Vagina (tissue), 2 donors: ENCODE measurements around the gene NSUN2.

ENCODE experiments used
- CTCF ChIP-seq, 3 experiments: fragments of 450-650 bp in 2 of 3; fragments of 200-600 bp in 1 of 3; sonication (generic) in 1 of 3; IDR thresholded peaks; one replicate each; pipeline ENCODE4 v1.5.1; 2017 to 2019; ENCODE audit warnings: antibody characterized with exemption in 3 of 3, mild to moderate bottlenecking in 2 of 3, moderate library complexity in 2 of 3
- POLR2A ChIP-seq, 2 donors: fragments of 450-650 bp; IDR thresholded peaks; one replicate each; pipeline ENCODE4 v1.6.1; 2017; ENCODE audit warnings: antibody characterized with exemption in 2 of 2, mild to moderate bottlenecking in 2 of 2, moderate library complexity in 2 of 2

- no peak for TF ChIP-seq CTCF (IDR thresholded peaks at IDR 0.05)
- TF ChIP-seq POLR2A (IDR thresholded peaks at IDR 0.05), result no peak
Measured at GRCh38 chr5:6675784-6676491, 43.1 kb upstream of the NSUN2 start.
